HepG2 (cell line): ENCODE data around the gene NAIF1. TPM values are rescaled to one million over a fixed set of nuclear protein-coding genes. Genes with fewer than 3 reads are reported as not detected.
A peak's percentile ranks its signal among the peaks of the same experiment; 100 is the strongest.

Experiments
- ATAC-seq: fragments of 200-7000 bp; cut with Tn5 transposase; 3 replicates; pipeline ENCODE4 v1.9.1; 2020; ENCODE audit warnings: mild to moderate bottlenecking, moderate library complexity
- BruUV-seq: library from RNA; stranded (reverse); fragments of 400-500 nt; replicated peaks from 2 replicates; lab custom pipeline; 2021; lab: Mats Ljungman, UMichigan
- CTCF ChIA-PET: fragments of 300-600 bp; formaldehyde crosslinking; extraction: SDS; loops from one replicate; lab custom pipeline; 2021; ENCODE audit warnings: low total read pairs, inconsistent platforms, low intra/inter-chr PET ratio; lab: Yijun Ruan, JAX
- POLR2A ChIA-PET: fragments of 350-600 bp; sonication (Branson Sonifier 250); formaldehyde crosslinking; loops from one replicate; lab custom pipeline; 2020; ENCODE audit warnings: antibody characterized with exemption, inconsistent platforms; lab: Yijun Ruan, JAX
- DNase-seq: peaks from one replicate; pipeline ENCODE4 v3.0.0-alpha.2; 2015; ENCODE audit warnings: low spot score
- FAIRE-seq: peaks from 3 replicates; lab custom pipeline; 2011; peaks lifted over from hg19 to GRCh38; lab: Jason Lieb, UNC
- H2AFZ ChIP-seq: one replicate; pipeline ENCODE4 v1.6.1; 2011; ENCODE audit warnings: low read length, inconsistent platforms
- H3K27ac ChIP-seq: fragments of 300-600 bp; 3 replicates; pipeline ENCODE4 v1.8.0; 2011; ENCODE audit warnings: mixed run types, mild to moderate bottlenecking, mixed read lengths, low read length, inconsistent platforms; ENCODE audit not compliant: insufficient read depth; ENCODE audit errors: extremely low read length
- H3K27me3 ChIP-seq, 2 experiments: fragments of 200-600 bp in 1 of 2; 2 replicates in 1 of 2; 3 replicates in 1 of 2; pipeline versions ENCODE4 v1.6.0 to v1.8.0; 2011; ENCODE audit warnings: low read length in 2 of 2, mild to moderate bottlenecking in 2 of 2, moderate library complexity in 2 of 2, inconsistent platforms in 1 of 2; ENCODE audit not compliant: insufficient read depth in 2 of 2, control insufficient read depth in 1 of 2
- H3K36me3 ChIP-seq, 2 experiments: fragments of 200-600 bp in 1 of 2; replicated peaks in 1 of 2; 2 replicates in 1 of 2; 3 replicates in 1 of 2; pipeline versions ENCODE4 v1.5.1 to v1.8.0; 2011; ENCODE audit warnings: low read length in 2 of 2, inconsistent platforms in 1 of 2; ENCODE audit not compliant: insufficient read depth in 2 of 2, control insufficient read depth in 1 of 2
- H3K4me1 ChIP-seq: 2 replicates; pipeline ENCODE4 v1.5.1; 2012; ENCODE audit warnings: low read length, inconsistent platforms; ENCODE audit not compliant: insufficient read depth
- H3K4me2 ChIP-seq: 2 replicates; pipeline ENCODE4 v1.6.0; 2011; ENCODE audit warnings: low read depth, low read length, inconsistent platforms
- H3K4me3 ChIP-seq, 3 experiments: fragments of 200-600 bp in 1 of 3; sonication (generic), shearing (Covaris generic) in 1 of 3; replicated peaks in 1 of 3; 2 replicates each; pipeline ENCODE4 v1.5.1; 2011 to 2016; ENCODE audit warnings: low read length in 3 of 3, inconsistent platforms in 2 of 3, low read depth in 2 of 3, mild to moderate bottlenecking in 2 of 3, control low read depth in 1 of 3, mixed read lengths in 1 of 3; ENCODE audit not compliant: insufficient read depth in 1 of 3
- H3K79me2 ChIP-seq: one replicate; pipeline ENCODE4 v1.6.1; 2011; ENCODE audit warnings: low read length, inconsistent platforms; ENCODE audit not compliant: insufficient read depth
- H3K9ac ChIP-seq: 2 replicates; pipeline ENCODE4 v1.6.0; 2011; ENCODE audit warnings: mild to moderate bottlenecking, low read depth, low read length, inconsistent platforms; ENCODE audit not compliant: insufficient read depth
- H3K9me3 ChIP-seq: 2 replicates; pipeline ENCODE4 v1.5.1; 2012; ENCODE audit warnings: mild to moderate bottlenecking, low read length
- H4K20me1 ChIP-seq: 2 replicates; pipeline ENCODE4 v1.6.0; 2011; ENCODE audit warnings: inconsistent platforms, mild to moderate bottlenecking, low read length, moderate library complexity; ENCODE audit not compliant: insufficient read depth
- CHD2 ChIP-seq: IDR thresholded peaks from 2 replicates; pipeline ENCODE4 v1.6.1; 2011; ENCODE audit warnings: low read depth, low read length, improper control_type of control experiment
- EP300 ChIP-seq, 3 experiments: sonication (generic) in 1 of 3; formaldehyde crosslinking in 1 of 3; IDR thresholded peaks; 2 replicates each; pipeline versions ENCODE4 v1.5.1 to v1.6.1; 2011 to 2020; ENCODE audit warnings: low read depth in 2 of 3, low read length in 2 of 3, borderline replicate concordance in 1 of 3, improper control_type of control experiment in 1 of 3, mild to moderate bottlenecking in 1 of 3, missing genetic modification reagents in 1 of 3, moderate library complexity in 1 of 3
- JDP2 ChIP-seq: sonication (generic); formaldehyde crosslinking; IDR thresholded peaks from 2 replicates; pipeline ENCODE4 v1.8.1; 2022; ENCODE audit warnings: missing genetic modification reagents, borderline replicate concordance
- KMT2A ChIP-seq: sonication (generic); formaldehyde crosslinking; IDR thresholded peaks from 2 replicates; pipeline ENCODE4 v1.4.0; 2020; ENCODE audit warnings: missing genetic modification reagents
- RFXANK ChIP-seq: IDR thresholded peaks from 2 replicates; pipeline ENCODE4 v1.6.1; 2016
- ZNF10 ChIP-seq: sonication (generic); formaldehyde crosslinking; IDR thresholded peaks from 2 replicates; pipeline ENCODE4 v1.4.0; 2020; ENCODE audit warnings: mild to moderate bottlenecking, low read depth, missing genetic modification reagents, borderline replicate concordance
- ZNF367 ChIP-seq: sonication (generic); formaldehyde crosslinking; IDR thresholded peaks from 2 replicates; pipeline ENCODE4 v1.4.0; 2020; ENCODE audit warnings: missing genetic modification reagents, borderline replicate concordance
- ZNF747 ChIP-seq: sonication (generic); formaldehyde crosslinking; IDR thresholded peaks from 2 replicates; pipeline ENCODE4 v1.8.1; 2023; ENCODE audit warnings: missing genetic modification reagents, mild to moderate bottlenecking, borderline replicate concordance
- ZSCAN21 ChIP-seq: sonication (generic); formaldehyde crosslinking; IDR thresholded peaks from 2 replicates; pipeline ENCODE4 v1.8.0; 2022; ENCODE audit warnings: mild to moderate bottlenecking, missing genetic modification reagents, moderate library complexity, borderline replicate concordance
- WGBS: methylation state at CpG from one replicate; pipeline ENCODE4 v1.1.6; 2017; ENCODE audit warnings: low lambda C conversion rate; 5-methylcytosine and 5-hydroxymethylcytosine counted together
- in situ Hi-C: cut with HindIII; loops from 2 replicates; pipeline ENCODE4 v1.10.0; 2017; ENCODE audit warnings: low pct_unique_long_range_greater_than_20kb; ENCODE audit not compliant: extremely low pct_ligation_motif_present
- intact Hi-C: fragments of 100-400 bp; cut with micrococcal nuclease; formaldehyde crosslinking; loops from one replicate; pipeline ENCODE4 v1.10.0; 2022; ENCODE audit not compliant: unreplicated experiment
- polyA plus RNA-seq, 8 experiments: library from polyadenylated mRNA; depleted of rRNA in 3 of 8; stranded (reverse) in 7 of 8; unstranded in 1 of 8; fragments of >200 nt; fragmentation: Illumina TruSeq in 4 of 8; extraction: Trizol in 4 of 8; gene quantifications; 2 replicates each; pipeline versions ENCODE4 v1.2.1 to v1.2.3, GENCODE V29; 2011 to 2016; ENCODE audit warnings: low read depth in 4 of 8, missing spikeins in 1 of 8, mixed read lengths in 1 of 8; ENCODE audit not compliant: insufficient read depth in 1 of 8
- total RNA-seq, 5 experiments: library from RNA; depleted of rRNA; stranded (reverse); fragments of >200 nt; fragmentation: Illumina TruSeq; extraction: Trizol; gene quantifications; 2 replicates each; pipeline ENCODE4 v1.2.3, GENCODE V29; 2016; ENCODE audit warnings: low read depth in 1 of 5
- TF ChIP-seq, protein P1 (sequence below): sonication (generic); formaldehyde crosslinking; IDR thresholded peaks from 2 replicates; pipeline ENCODE4 v1.4.0; 2020; ENCODE audit warnings: missing genetic modification reagents, mild to moderate bottlenecking, borderline replicate concordance
- TF ChIP-seq, protein P2 (sequence below): sonication (generic); formaldehyde crosslinking; IDR thresholded peaks from 2 replicates; pipeline ENCODE4 v1.8.0; 2022; ENCODE audit warnings: mild to moderate bottlenecking, missing genetic modification reagents, moderate library complexity
- TF ChIP-seq, protein P3 (sequence below): sonication (generic); formaldehyde crosslinking; IDR thresholded peaks from 2 replicates; pipeline ENCODE4 v1.8.0; 2022; ENCODE audit warnings: mild to moderate bottlenecking, missing genetic modification reagents
- TF ChIP-seq, protein P4 (sequence below): sonication (generic); formaldehyde crosslinking; IDR thresholded peaks from 2 replicates; pipeline ENCODE4 v1.8.1; 2023; ENCODE audit warnings: mild to moderate bottlenecking, missing genetic modification reagents
- TF ChIP-seq, protein P5 (sequence below): sonication (generic); formaldehyde crosslinking; IDR thresholded peaks from 2 replicates; pipeline ENCODE4 v1.5.0; 2020; ENCODE audit warnings: missing genetic modification reagents

The NAIF1 gene
- total and polyA plus RNA-seq, 2 of the 13 experiments (the other 11 are each of a cell fraction or from before 2014, with no cell fraction given) = 6.0 to 6.9 TPM

DNA sequence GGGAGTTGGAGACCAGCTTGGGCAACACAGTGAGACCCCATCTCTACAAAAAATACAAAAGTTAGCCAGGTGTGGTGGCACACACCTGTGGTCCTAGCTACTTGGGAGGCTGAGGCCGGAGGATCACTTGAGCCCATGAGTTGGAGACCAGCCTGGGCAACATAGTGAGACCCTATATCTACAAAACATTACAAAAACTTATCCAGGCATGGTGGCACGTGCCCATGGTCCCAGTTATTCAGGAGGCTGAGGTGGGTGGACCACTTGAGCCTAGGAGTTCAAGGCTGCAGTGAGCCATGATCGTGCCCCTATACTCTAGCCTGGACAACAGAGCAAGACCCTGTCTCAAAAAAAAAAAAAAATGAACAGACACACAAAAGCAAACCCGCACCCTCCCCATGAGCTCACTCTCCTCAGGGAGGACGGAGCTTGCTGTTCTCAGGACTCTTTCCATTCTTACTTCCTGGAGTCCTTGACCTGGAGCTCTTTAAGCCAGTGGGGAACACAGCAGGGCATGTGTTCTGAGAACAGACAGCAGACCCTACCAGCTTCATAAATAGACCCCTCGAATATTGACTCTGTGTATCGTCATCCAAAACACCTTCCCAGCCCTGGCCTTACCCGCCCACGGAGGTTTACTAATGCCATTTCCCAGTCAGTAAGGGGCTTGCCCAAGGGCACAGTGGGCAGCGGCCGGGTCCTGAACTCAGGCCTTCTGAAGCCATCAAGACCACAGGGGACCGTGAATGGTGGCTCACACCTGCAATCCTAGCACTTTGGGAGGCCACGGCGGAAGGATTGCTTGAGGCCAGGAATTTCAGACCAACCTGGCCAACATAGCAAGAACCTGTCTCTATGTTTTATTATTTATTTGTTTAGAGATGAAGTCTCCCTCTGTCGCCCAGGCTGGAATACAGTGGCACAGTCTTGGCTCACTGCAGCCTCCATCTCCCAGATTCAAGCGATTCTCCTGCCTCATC is 49.3 kb upstream of the NAIF1 start:
- Histone ChIP-seq H2AFZ (no peak overlapping the region), H3K9ac (no peak overlapping the region; the same call in 1 of the 2 replicates), H3K27me3 (no peaks in the 10 kb centered on the region), H3K27ac (peak overlapping the region; percentile 88), H3K36me3 (peaks cover 0 to 9% of the 10 kb centered on the region in 2 experiments; a peak in 2 of 5 replicates), H3K4me1 (peaks cover 61% of the 10 kb centered on the region), H4K20me1 (no peaks in the 10 kb centered on the region), H3K4me3 (no peak overlapping the region), H3K79me2 (no peaks in the 10 kb centered on the region), H3K9me3 (no peaks in the 10 kb centered on the region), H3K4me2 (no peak overlapping the region)
- in situ Hi-C loops (no loop called here), intact Hi-C loops (loop anchor here (1.0 to 10.0 kb wide), 2 partner anchors 11 to 172 kb away; partner anchors contain the start of gene PTGES2)
- ATAC-seq (no peak), FAIRE-seq (no peak), DNase-seq (no peak)
- 78% methylated on average over 14 of the region's 16 CpGs for WGBS
- no TSS peak for BruUV-seq
- ChIA-PET CTCF (interaction anchor here (1.0 to 1.8 kb wide), 3 partner anchors 17 to 28 kb away, joined by 4 to 5 read pairs (median 4); no protein-coding TSS in a partner anchor), POLR2A (interaction anchor here (0.7 to 4.8 kb wide), 4 partner anchors 9 to 18 kb away, joined by 3 to 40 read pairs (median 4); no protein-coding TSS in a partner anchor)
- TF ChIP-seq EP300 (IDR thresholded peaks at IDR 0.05; ENCODE audit: low read depth in 2 of 2, low read length in 2 of 2) (peak in 1 of 2 experiments; percentile 9; a peak in 1 of 4 replicates), EP300 (CRISPR knock-in tag; IDR thresholded peaks at IDR 0.05; ENCODE audit: borderline replicate concordance) (no peak), RFXANK (no peak), KMT2A (CRISPR knock-in tag) (no peak), ZNF747 (no peak), ZNF367 (CRISPR knock-in tag) (no peak), ZNF10 (CRISPR knock-in tag) (no peak), CHD2 (no peak), JDP2 (no peak), ZSCAN21 (CRISPR knock-in tag) (no peak)
- TF ChIP-seq, protein P1, sequence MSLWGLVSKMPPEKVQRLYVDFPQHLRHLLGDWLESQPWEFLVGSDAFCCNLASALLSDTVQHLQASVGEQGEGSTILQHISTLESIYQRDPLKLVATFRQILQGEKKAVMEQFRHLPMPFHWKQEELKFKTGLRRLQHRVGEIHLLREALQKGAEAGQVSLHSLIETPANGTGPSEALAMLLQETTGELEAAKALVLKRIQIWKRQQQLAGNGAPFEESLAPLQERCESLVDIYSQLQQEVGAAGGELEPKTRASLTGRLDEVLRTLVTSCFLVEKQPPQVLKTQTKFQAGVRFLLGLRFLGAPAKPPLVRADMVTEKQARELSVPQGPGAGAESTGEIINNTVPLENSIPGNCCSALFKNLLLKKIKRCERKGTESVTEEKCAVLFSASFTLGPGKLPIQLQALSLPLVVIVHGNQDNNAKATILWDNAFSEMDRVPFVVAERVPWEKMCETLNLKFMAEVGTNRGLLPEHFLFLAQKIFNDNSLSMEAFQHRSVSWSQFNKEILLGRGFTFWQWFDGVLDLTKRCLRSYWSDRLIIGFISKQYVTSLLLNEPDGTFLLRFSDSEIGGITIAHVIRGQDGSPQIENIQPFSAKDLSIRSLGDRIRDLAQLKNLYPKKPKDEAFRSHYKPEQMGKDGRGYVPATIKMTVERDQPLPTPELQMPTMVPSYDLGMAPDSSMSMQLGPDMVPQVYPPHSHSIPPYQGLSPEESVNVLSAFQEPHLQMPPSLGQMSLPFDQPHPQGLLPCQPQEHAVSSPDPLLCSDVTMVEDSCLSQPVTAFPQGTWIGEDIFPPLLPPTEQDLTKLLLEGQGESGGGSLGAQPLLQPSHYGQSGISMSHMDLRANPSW (CRISPR knock-in tag) = no peak
- TF ChIP-seq, protein P2, sequence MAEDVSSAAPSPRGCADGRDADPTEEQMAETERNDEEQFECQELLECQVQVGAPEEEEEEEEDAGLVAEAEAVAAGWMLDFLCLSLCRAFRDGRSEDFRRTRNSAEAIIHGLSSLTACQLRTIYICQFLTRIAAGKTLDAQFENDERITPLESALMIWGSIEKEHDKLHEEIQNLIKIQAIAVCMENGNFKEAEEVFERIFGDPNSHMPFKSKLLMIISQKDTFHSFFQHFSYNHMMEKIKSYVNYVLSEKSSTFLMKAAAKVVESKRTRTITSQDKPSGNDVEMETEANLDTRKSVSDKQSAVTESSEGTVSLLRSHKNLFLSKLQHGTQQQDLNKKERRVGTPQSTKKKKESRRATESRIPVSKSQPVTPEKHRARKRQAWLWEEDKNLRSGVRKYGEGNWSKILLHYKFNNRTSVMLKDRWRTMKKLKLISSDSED (CRISPR knock-in tag) = no peak
- TF ChIP-seq, protein P3, sequence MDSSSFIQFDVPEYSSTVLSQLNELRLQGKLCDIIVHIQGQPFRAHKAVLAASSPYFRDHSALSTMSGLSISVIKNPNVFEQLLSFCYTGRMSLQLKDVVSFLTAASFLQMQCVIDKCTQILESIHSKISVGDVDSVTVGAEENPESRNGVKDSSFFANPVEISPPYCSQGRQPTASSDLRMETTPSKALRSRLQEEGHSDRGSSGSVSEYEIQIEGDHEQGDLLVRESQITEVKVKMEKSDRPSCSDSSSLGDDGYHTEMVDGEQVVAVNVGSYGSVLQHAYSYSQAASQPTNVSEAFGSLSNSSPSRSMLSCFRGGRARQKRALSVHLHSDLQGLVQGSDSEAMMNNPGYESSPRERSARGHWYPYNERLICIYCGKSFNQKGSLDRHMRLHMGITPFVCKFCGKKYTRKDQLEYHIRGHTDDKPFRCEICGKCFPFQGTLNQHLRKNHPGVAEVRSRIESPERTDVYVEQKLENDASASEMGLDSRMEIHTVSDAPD (CRISPR knock-in tag) = no peak
- TF ChIP-seq, protein P4, sequence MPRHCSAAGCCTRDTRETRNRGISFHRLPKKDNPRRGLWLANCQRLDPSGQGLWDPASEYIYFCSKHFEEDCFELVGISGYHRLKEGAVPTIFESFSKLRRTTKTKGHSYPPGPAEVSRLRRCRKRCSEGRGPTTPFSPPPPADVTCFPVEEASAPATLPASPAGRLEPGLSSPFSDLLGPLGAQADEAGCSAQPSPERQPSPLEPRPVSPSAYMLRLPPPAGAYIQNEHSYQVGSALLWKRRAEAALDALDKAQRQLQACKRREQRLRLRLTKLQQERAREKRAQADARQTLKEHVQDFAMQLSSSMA (CRISPR knock-in tag) = no peak
- TF ChIP-seq, protein P5, sequence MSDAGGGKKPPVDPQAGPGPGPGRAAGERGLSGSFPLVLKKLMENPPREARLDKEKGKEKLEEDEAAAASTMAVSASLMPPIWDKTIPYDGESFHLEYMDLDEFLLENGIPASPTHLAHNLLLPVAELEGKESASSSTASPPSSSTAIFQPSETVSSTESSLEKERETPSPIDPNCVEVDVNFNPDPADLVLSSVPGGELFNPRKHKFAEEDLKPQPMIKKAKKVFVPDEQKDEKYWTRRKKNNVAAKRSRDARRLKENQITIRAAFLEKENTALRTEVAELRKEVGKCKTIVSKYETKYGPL (CRISPR knock-in tag) = no peak
